ENCODE data around the gene OR2V1. TPM values are rescaled to one million over a fixed set of nuclear protein-coding genes. Genes with fewer than 3 reads are reported as not detected.
"Not testable (repeated sequence)": the region's sequence is repeated elsewhere in the genome, so short reads cannot be mapped to it uniquely, and the experiment has no call there.

Gene OR2V1
- not detected for total RNA-seq

DNA sequence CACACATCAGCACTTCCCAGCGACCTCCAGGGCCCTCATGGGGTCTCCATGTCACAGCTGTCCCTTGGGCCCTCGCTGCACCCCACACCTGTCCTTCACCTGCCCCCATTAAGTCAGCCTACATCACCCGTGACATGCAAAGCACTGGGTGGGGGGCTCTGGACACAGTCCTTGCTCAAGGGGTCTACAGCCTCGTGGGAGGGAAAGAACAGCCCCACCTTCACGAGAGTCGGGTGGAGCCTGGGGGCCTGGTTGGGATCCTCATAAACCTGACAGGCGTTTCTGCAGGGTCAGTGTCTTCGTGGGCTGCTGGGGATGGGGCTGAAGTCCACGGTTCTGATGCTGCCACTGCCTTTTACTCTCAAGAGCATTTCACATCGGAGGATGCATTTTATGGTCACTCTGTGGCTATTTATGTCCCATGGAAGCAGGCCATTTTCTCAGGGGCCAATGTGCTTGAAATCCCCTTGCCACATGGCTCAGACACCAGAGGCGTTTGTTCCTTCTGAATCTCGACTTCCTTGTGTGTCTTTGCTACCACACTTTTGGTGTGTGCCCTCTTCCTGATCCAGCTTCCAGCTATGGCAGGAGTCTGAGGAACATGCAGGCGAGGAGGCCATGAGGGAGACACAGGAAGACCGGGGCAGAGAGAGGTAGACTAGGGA, at the start of gene OR2V1:
TSS of gene OR2V1 (minus strand) at position 338 of the 665 bp plus-strand sequence. CDS start 5,865 bp downstream, outside the sequence.
- no peak within 1 kb of the TSS for H3K27ac Mint-ChIP-seq
- H3K9me3 Mint-ChIP-seq = no peaks in the 10 kb centered on the region
- peaks cover 22% of the 10 kb centered on the region for H3K27me3 Mint-ChIP-seq
- no peaks in the 10 kb centered on the region for H3K36me3 Mint-ChIP-seq (ENCODE audit: low read depth)
- no peak within 1 kb of the TSS for H3K4me3 Mint-ChIP-seq
- no peak for DNase-seq
- ChIA-PET POLR2A (no interaction called here), CTCF (no interaction called here)
- no peaks in the 10 kb centered on the region for H3K4me1 Mint-ChIP-seq

DNA sequence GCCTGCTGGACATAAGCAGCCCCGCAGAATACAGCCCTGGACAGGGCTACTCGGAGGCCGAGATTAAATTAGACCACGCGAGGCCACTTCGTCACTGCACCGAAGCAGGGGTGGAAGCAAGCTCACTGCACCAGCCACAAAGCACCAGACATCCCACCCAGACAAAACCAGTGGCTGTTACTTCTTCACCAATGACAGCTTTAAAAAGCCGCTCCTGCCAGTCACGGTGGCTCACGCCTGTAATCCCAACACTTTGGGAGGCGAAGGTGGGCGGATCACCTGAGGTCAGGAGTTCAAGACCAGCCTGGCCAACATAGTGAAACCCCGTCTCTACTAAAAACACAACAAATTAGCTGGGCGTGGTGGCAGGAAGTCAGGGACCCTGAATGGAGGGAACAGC, 46.6 kb upstream of the OR2V1 start:
- CTCF ChIA-PET = not testable (repeated sequence)

GRCh38 chr5:181176254-181176952, 45.4 kb upstream of the OR2V1 start:
- ChIA-PET CTCF (no interaction called here), POLR2A (no interaction called here)
- peaks cover 5% of the 10 kb centered on the region for H3K36me3 Mint-ChIP-seq (ENCODE audit: low read depth)
- H3K4me3 Mint-ChIP-seq = no peak overlapping the region
- peaks cover 33% of the 10 kb centered on the region for H3K27me3 Mint-ChIP-seq
- DNase-seq = no peak
- no peaks in the 10 kb centered on the region for H3K9me3 Mint-ChIP-seq
- no peak overlapping the region for H3K27ac Mint-ChIP-seq
- H3K4me1 Mint-ChIP-seq = peaks cover 21% of the 10 kb centered on the region

More for the DNA sequence above, 46.6 kb upstream of the OR2V1 start:
- H3K4me3 Mint-ChIP-seq; H3K36me3 Mint-ChIP-seq (ENCODE audit: low read depth); DNase-seq; H3K27ac Mint-ChIP-seq; H3K9me3 Mint-ChIP-seq: not testable (repeated sequence)
- Mint-ChIP-seq H3K4me1 (peaks cover 26% of the 10 kb centered on the region), H3K27me3 (peaks cover 34% of the 10 kb centered on the region)
- POLR2A ChIA-PET = interaction anchor here (1.1 kb wide), 1 partner anchor 83 kb away, joined by 3 read pairs; no protein-coding TSS in a partner anchor

- H3K9me3 Mint-ChIP-seq = no peaks in the 10 kb centered on the region
- peaks cover 7% of the 10 kb centered on the region for H3K36me3 Mint-ChIP-seq (ENCODE audit: low read depth)
- peaks cover 46% of the 10 kb centered on the region for H3K4me1 Mint-ChIP-seq
- CTCF ChIA-PET = interaction anchor here (0.6 to 4.5 kb wide), 16 partner anchors 9 to 343 kb away, joined by 3 to 50 read pairs (median 4); no protein-coding TSS in a partner anchor
- H3K4me3 Mint-ChIP-seq = peak overlapping the region; percentile 78
- H3K27me3 Mint-ChIP-seq = peaks cover 54% of the 10 kb centered on the region
- H3K27ac Mint-ChIP-seq = peak overlapping the region; percentile 80
- POLR2A ChIA-PET = interaction anchor here (0.7 to 3.2 kb wide), 15 partner anchors 9 to 342 kb away, joined by 3 to 14 read pairs (median 5); partner anchors contain the start of genes TRIM41, TRIM52 and TRIM7
- DNase-seq = peak; percentile 72
Measured at GRCh38 chr5:181173420-181174342, 42.7 kb upstream of the OR2V1 start.

GRCh38 chr5:181173027-181173419, 42.1 kb upstream of the OR2V1 start:
- Mint-ChIP-seq H3K27me3 (peaks cover 58% of the 10 kb centered on the region), H3K4me1 (peaks cover 49% of the 10 kb centered on the region), H3K4me3 (peak overlapping the region; percentile 78), H3K9me3 (no peaks in the 10 kb centered on the region), H3K36me3 (ENCODE audit: low read depth) (peaks cover 7% of the 10 kb centered on the region), H3K27ac (peak overlapping the region; percentile 80)
- DNase-seq = no peak
- POLR2A ChIA-PET = interaction anchor here (0.7 to 3.2 kb wide), 15 partner anchors 9 to 341 kb away, joined by 3 to 14 read pairs (median 5); partner anchors contain the start of genes TRIM41, TRIM52 and TRIM7
- CTCF ChIA-PET = interaction anchor here (0.6 to 4.5 kb wide), 15 partner anchors 9 to 343 kb away, joined by 3 to 50 read pairs (median 4); no protein-coding TSS in a partner anchor

- Mint-ChIP-seq H3K9me3 (no peaks in the 10 kb centered on the region), H3K27me3 (peaks cover 62% of the 10 kb centered on the region), H3K4me1 (peaks cover 59% of the 10 kb centered on the region), H3K4me3 (peak overlapping the region; percentile 13), H3K27ac (no peak overlapping the region), H3K36me3 (ENCODE audit: low read depth) (peaks cover 7% of the 10 kb centered on the region)
- ChIA-PET POLR2A (interaction anchor here (2.3 to 3.2 kb wide), 3 partner anchors 15 to 90 kb away, joined by 9 to 14 read pairs (median 12); partner anchors contain the start of gene TRIM52), CTCF (interaction anchor here (0.7 to 4.5 kb wide), 4 partner anchors 13 to 35 kb away, joined by 3 to 50 read pairs (median 10); no protein-coding TSS in a partner anchor)
- no peak for DNase-seq
Measured at GRCh38 chr5:181171782-181172181, 40.8 kb upstream of the OR2V1 start.

DNA sequence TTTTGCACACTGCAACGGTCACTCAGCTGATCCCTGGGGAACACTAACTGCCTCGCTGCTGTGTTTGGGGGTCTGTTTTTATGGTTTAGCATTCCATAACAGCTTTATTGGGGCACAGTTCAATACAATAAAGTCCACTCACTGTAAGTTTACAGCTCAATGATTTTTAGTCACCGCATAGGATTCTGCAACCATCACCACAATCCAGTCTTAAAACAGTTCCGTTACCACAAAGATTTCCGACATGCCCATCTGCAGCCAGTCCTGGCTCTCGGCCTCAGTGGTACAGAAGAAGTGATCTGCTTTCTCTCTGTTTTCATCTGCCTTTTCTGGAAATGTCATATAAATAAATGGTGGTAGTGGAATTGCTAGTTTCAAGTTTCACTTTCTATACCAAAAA, 40.0 kb upstream of the OR2V1 start:
- no peak for DNase-seq
- Mint-ChIP-seq H3K9me3 (no peaks in the 10 kb centered on the region), H3K36me3 (ENCODE audit: low read depth) (peaks cover 7% of the 10 kb centered on the region), H3K27ac (peak overlapping the region; percentile 26), H3K4me1 (peaks cover 63% of the 10 kb centered on the region), H3K27me3 (peaks cover 66% of the 10 kb centered on the region), H3K4me3 (no peak overlapping the region)
- POLR2A ChIA-PET = interaction anchor here (0.7 to 1.3 kb wide), 2 partner anchors 53 to 90 kb away, joined by 3 to 5 read pairs; partner anchors contain the start of gene TRIM52
- CTCF ChIA-PET = interaction anchor here (1.2 to 4.5 kb wide), 3 partner anchors 9 to 36 kb away, joined by 3 to 50 read pairs (median 7); no protein-coding TSS in a partner anchor

GRCh38 chr5:181170237-181170825, 39.4 kb upstream of the OR2V1 start:
- H3K36me3 Mint-ChIP-seq (ENCODE audit: low read depth) = peaks cover 7% of the 10 kb centered on the region
- ChIA-PET CTCF (interaction anchor here (1.2 to 4.5 kb wide), 3 partner anchors 10 to 37 kb away, joined by 3 to 50 read pairs (median 7); no protein-coding TSS in a partner anchor), POLR2A (interaction anchor here (0.7 to 1.3 kb wide), 2 partner anchors 52 to 91 kb away, joined by 3 to 5 read pairs; partner anchors contain the start of gene TRIM52)
- peaks cover 71% of the 10 kb centered on the region for H3K27me3 Mint-ChIP-seq
- H3K27ac Mint-ChIP-seq = peak overlapping the region; percentile 40
- no peak for DNase-seq
- peaks cover 66% of the 10 kb centered on the region for H3K4me1 Mint-ChIP-seq
- H3K9me3 Mint-ChIP-seq = no peaks in the 10 kb centered on the region
- peak overlapping the region; percentile 56 for H3K4me3 Mint-ChIP-seq

GRCh38 chr5:181169459-181170236, 38.7 kb upstream of the OR2V1 start:
- peak overlapping the region; percentile 40 for H3K27ac Mint-ChIP-seq
- ChIA-PET CTCF (interaction anchor here (1.2 to 4.5 kb wide), 4 partner anchors 11 to 38 kb away, joined by 3 to 50 read pairs (median 6); no protein-coding TSS in a partner anchor), POLR2A (interaction anchor here (1.5 kb wide), 1 partner anchor 18 kb away, joined by 3 read pairs; no protein-coding TSS in a partner anchor)
- H3K4me3 Mint-ChIP-seq = peak overlapping the region; percentile 56
- not testable (repeated sequence) for H3K36me3 Mint-ChIP-seq (ENCODE audit: low read depth); H3K9me3 Mint-ChIP-seq
- peak; percentile 79 for DNase-seq
- H3K27me3 Mint-ChIP-seq = peaks cover 72% of the 10 kb centered on the region
- H3K4me1 Mint-ChIP-seq = peaks cover 68% of the 10 kb centered on the region

DNA sequence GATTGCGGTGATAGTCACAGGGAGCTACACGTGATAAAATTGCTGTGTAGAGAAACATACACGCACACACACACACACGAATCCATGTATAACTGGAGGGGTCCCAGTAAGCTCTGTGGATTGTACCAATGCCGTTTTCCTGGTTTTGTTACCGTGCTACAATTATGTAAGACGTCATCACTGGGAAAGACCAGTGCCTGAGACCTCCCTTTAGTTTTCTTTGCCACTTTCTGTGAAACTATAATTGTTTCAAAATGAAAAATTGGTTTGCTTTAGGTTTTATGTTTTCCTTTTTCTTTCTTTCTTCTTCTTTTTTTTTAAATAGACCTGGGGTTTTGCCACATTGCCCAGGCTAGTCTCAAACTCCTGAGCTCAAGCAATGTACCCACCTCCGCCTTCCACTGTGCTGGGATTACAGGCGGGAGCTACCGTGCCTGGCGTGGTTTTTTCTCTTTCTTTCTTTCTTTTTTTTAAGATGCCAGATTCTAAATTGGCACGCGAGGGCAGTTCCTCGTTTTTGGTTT, 37.7 kb upstream of the OR2V1 start:
- no peak for DNase-seq
- Mint-ChIP-seq H3K9me3 (no peaks in the 10 kb centered on the region), H3K27me3 (peaks cover 76% of the 10 kb centered on the region), H3K4me1 (peaks cover 73% of the 10 kb centered on the region), H3K4me3 (no peak overlapping the region), H3K27ac (no peak overlapping the region), H3K36me3 (ENCODE audit: low read depth) (peaks cover 10% of the 10 kb centered on the region)
- CTCF ChIA-PET = interaction anchor here (0.6 to 2.0 kb wide), 8 partner anchors 12 to 308 kb away, joined by 3 to 6 read pairs (median 4); no protein-coding TSS in a partner anchor
- POLR2A ChIA-PET = interaction anchor here (1.0 to 1.5 kb wide), 4 partner anchors 19 to 53 kb away, joined by 3 read pairs; no protein-coding TSS in a partner anchor
